Measurements from ENCODE around the gene BPIFB2.
"Not testable (repeated sequence)": the region's sequence is repeated elsewhere in the genome, so short reads cannot be mapped to it uniquely, and the experiment has no call there.

The BPIFB2 gene

GRCh38 chr20:33042983-33043730 is 35.7 kb downstream of the BPIFB2 start:
- DNase-seq (ENCODE audit: low read depth) = no peak

DNA sequence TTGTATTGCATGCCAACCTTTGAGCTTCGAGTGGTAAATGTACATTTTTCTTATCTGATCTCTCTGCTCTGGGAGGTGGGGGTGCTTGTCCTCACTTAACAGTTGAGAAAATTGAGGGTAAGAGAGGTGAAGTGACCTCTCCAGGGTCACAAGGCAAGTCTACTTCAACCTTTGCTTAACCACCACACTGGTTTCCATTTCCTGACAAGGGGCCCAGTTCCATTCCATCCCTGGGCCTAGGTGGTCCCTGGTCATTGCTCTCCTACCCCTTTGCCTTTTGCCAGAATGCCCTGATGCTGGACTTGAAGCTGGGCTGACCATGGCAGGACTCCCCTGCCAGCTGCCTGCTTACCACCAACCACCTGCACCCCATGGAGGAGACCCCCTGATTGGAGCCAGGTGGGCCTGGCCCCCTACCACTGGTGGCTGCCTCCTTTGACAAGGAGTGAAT is 36.3 kb downstream of the BPIFB2 start:
- no peak for DNase-seq (ENCODE audit: low read depth)

DNA sequence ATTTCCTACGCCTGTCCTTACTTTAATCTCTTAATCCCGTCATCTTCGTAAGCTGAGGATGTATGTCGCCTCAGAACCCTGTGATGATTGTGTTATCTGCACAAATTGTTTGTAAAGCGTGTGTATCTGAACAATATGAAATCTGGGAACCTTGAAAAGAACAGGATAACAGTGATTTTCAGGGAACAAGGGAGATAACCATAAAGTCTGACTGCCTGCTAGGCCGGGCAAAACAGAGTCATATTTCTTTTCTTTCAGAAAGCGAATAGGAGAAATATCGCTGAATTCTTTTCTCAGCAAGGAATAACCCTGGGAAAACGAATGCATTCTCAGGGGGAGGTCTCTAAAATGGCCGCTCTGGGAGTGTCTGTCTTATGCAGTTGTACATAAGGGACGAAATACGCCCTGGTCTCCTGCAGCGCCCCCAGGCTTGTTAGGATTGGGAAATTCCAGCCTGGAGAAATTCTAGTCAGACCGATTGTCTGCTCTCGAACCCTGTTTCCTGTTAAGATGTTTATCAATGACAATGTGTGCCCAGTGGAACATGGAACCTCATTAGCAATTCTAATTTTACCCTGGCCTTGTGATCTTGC is 37.7 kb downstream of the BPIFB2 start:
- DNase-seq (ENCODE audit: low read depth) = not testable (repeated sequence)

- DNase-seq (ENCODE audit: low read depth) = no peak
Measured at GRCh38 chr20:33046412-33046811, 38.9 kb downstream of the BPIFB2 start.

- no peak for DNase-seq (ENCODE audit: low read depth)
Measured at GRCh38 chr20:33051333-33051732, 43.8 kb downstream of the BPIFB2 start.

GRCh38 chr20:33053291-33054106 is 46.0 kb downstream of the BPIFB2 start, which contains the start of gene BPIFB3:
Gene BPIFB3, plus strand, starts transcription at chr20:33053903. Its CDS starts 1,533 bp downstream, at chr20:33055436.
- DNase-seq (ENCODE audit: low read depth) = no peak

- no peak for DNase-seq (ENCODE audit: low read depth)
Measured at GRCh38 chr20:33054381-33054780, 46.9 kb downstream of the BPIFB2 start.

DNA sequence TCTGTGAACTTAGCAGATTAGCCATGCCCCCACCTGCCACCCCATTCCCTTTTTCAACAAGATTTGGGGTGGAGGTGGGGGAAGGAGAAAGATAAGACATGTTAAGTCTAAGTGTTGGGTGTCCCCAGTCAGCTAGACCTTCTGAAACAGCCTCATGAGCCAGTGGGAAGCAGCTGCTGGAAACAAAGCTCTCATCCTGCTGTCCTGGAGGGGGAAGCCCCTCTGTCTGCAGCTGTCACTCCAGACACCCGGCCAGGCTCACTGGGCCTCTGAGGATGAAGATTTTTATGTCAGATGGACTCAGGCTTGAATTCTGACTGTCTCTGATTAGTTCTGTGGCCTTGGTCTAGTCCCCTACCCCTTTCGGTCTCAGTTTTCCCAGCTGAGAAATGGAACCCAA is 47.3 kb downstream of the BPIFB2 start:
- no peak for DNase-seq (ENCODE audit: low read depth)

- no peak for DNase-seq (ENCODE audit: low read depth)
Measured at GRCh38 chr20:33059136-33059535, 51.6 kb downstream of the BPIFB2 start.

DNA sequence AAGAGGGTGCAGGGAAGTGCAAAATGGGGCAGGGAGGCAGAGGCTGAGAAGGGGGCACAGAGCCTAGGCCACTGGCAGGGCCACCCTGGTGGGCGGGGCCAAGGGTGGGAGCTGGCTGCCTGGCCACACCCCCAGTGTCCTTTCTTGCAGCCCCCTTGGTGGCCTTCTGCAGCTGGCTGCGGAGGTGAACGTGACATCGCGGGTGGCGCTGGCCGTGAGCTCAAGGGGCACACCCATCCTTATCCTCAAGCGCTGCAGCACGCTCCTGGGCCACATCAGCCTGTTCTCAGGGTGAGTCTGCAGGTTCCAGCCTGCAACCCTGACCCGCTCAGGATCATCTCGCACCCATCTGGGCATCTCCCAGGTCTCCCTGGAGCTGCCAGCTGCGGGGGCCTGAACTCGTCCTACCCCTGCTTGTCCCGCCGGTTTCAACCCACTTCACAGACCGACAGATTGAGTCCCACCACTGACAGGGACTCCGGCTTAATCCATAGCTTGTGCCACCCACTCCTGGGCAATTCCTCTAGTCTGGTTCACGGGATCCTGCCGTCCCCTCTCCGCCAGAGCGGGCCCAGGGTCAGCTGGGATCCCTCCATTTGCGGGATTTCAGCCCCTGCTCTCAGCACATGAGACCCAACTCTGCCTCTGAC is 52.4 kb downstream of the BPIFB2 start:
- DNase-seq (ENCODE audit: low read depth) = no peak

- no peak for DNase-seq (ENCODE audit: low read depth)
Measured at GRCh38 chr20:33061658-33062028, 54.1 kb downstream of the BPIFB2 start.

GRCh38 chr20:33062105-33062824 is 54.8 kb downstream of the BPIFB2 start:
- no peak for DNase-seq (ENCODE audit: low read depth)

DNA sequence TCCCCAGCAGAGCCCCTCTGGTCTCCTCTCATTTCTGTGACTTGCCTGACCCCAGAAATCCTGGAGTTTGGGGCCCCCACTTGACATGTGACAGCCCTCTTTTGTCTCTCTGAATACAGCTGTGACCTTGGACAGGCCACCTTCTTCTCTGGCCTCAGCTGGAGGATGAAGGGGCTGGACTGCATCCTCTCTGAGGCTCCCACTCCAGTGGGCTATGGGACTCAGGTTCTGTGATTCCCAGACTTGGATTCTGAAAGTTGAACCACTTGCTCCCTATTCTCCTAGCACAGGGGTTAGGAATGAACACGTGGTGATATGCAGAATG is 55.3 kb downstream of the BPIFB2 start:
- DNase-seq (ENCODE audit: low read depth) = no peak

DNA sequence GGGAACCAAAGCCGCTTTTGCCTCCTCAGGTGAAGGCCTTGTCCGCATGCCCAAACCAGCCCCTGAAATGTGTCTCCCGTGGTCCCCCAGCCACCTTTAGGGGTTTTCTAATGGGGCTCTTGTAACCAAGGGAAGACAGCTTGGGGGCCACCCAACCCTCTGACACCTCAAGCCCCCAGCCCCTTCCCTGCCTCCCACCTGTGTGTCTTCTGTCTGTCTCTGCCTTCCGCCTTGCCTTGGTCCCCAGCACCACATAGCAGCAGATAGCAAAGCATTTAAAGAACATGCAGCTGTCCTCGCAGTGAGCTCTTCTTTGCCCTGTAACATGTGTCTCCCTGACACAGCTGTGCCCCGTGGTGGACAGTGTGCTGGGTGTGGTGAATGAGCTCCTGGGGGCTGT is 55.8 kb downstream of the BPIFB2 start:
- DNase-seq (ENCODE audit: low read depth) = no peak

GRCh38 chr20:33064572-33065287 is 57.2 kb downstream of the BPIFB2 start:
- no peak for DNase-seq (ENCODE audit: low read depth)

GRCh38 chr20:33065785-33066184 is 58.3 kb downstream of the BPIFB2 start:
- no peak for DNase-seq (ENCODE audit: low read depth)

- DNase-seq (ENCODE audit: low read depth) = no peak
Measured at GRCh38 chr20:33067806-33068205, 60.3 kb downstream of the BPIFB2 start.

GRCh38 chr20:33068251-33068939 is 60.9 kb downstream of the BPIFB2 start:
- no peak for DNase-seq (ENCODE audit: low read depth)

- no peak for DNase-seq (ENCODE audit: low read depth)
Measured at GRCh38 chr20:33069673-33070072, 62.2 kb downstream of the BPIFB2 start.
